IMR-90 (cell line): ENCODE results near the gene SGSH. TPM values are rescaled to one million over a fixed set of nuclear protein-coding genes. Genes with fewer than 3 reads are reported as not detected.
A peak's percentile ranks its signal among the peaks of the same experiment; 100 is the strongest.

Experiments
- ATAC-seq: fragments of 200-7000 bp; cut with Tn5 transposase; 2 replicates; pipeline ENCODE4 v1.9.1; 2020; ENCODE audit warnings: low read depth, mild to moderate bottlenecking, moderate library complexity
- BruUV-seq: library from RNA; stranded (reverse); fragments of 400-500 nt; replicated peaks from 2 replicates; lab custom pipeline; 2021; lab: Mats Ljungman, UMichigan
- CTCF ChIA-PET: fragments of 300-600 bp; formaldehyde crosslinking; extraction: SDS; loops from one replicate; lab custom pipeline; 2021; ENCODE audit warnings: antibody characterized with exemption; lab: Yijun Ruan, JAX
- POLR2A ChIA-PET: fragments of 300-600 bp; sonication (Branson Sonifier 250); formaldehyde crosslinking; loops from one replicate; lab custom pipeline; 2022; ENCODE audit warnings: antibody characterized with exemption; ENCODE audit not compliant: unreplicated experiment; lab: Charles Lee
- DNase-seq: peaks from one replicate; pipeline ENCODE4 v3.0.0; 2013
- H2AFZ ChIP-seq: replicated peaks from 2 replicates; pipeline ENCODE3; 2013; ENCODE audit warnings: low read length, mild to moderate bottlenecking; ENCODE audit not compliant: poor library complexity
- H2AK5ac ChIP-seq: 2 replicates; pipeline ENCODE4 v1.6.1; 2013; ENCODE audit warnings: low read depth, low read length, inconsistent platforms
- H2AK9ac ChIP-seq: replicated peaks from 2 replicates; pipeline ENCODE3; 2013; ENCODE audit warnings: mild to moderate bottlenecking, low read depth, low read length, moderate library complexity; ENCODE audit not compliant: poor library complexity
- H2BK120ac ChIP-seq: 2 replicates; pipeline ENCODE4 v1.6.1; 2013; ENCODE audit warnings: low read depth, low read length, inconsistent platforms
- H2BK15ac ChIP-seq: 3 replicates; pipeline ENCODE4 v1.6.1; 2013; ENCODE audit warnings: low read depth, low read length, inconsistent platforms
- H2BK20ac ChIP-seq: 2 replicates; pipeline ENCODE4 v1.6.1; 2013; ENCODE audit warnings: low read depth, mild to moderate bottlenecking, inconsistent platforms, low read length, moderate library complexity
- H2BK5ac ChIP-seq: 2 replicates; pipeline ENCODE4 v1.6.1; 2013; ENCODE audit warnings: mild to moderate bottlenecking, low read depth, low read length, inconsistent platforms; ENCODE audit not compliant: poor library complexity, severe bottlenecking
- H3K14ac ChIP-seq: replicated peaks from 2 replicates; pipeline ENCODE4 v1.6.1; 2013; ENCODE audit warnings: low read depth, low read length, inconsistent platforms
- H3K18ac ChIP-seq: 2 replicates; pipeline ENCODE4 v1.6.1; 2013; ENCODE audit warnings: low read depth, low read length, control low read depth
- H3K23ac ChIP-seq: 2 replicates; pipeline ENCODE4 v1.6.1; 2013; ENCODE audit warnings: low read depth, low read length, inconsistent platforms
- H3K27ac ChIP-seq: 2 replicates; pipeline ENCODE4 v1.5.1; 2013; ENCODE audit warnings: mild to moderate bottlenecking, control low read depth, low read length; ENCODE audit not compliant: insufficient read depth
- H3K27me3 ChIP-seq: 2 replicates; pipeline ENCODE4 v1.6.1; 2013; ENCODE audit warnings: low read length; ENCODE audit not compliant: control insufficient read depth, insufficient read depth
- H3K36me3 ChIP-seq: 2 replicates; pipeline ENCODE4 v1.6.1; 2013; ENCODE audit warnings: low read length, mixed read lengths; ENCODE audit not compliant: control insufficient read depth, insufficient read depth
- H3K4ac ChIP-seq: 2 replicates; pipeline ENCODE4 v1.6.1; 2013; ENCODE audit warnings: low read depth, low read length, inconsistent platforms
- H3K4me1 ChIP-seq: 2 replicates; pipeline ENCODE4 v1.6.1; 2013; ENCODE audit warnings: low read length, mixed read lengths; ENCODE audit not compliant: control insufficient read depth, insufficient read depth
- H3K4me2 ChIP-seq: 2 replicates; pipeline ENCODE4 v1.6.1; 2013; ENCODE audit warnings: low read depth, mild to moderate bottlenecking, control low read depth, low read length, moderate library complexity
- H3K4me3 ChIP-seq: 2 replicates; pipeline ENCODE4 v1.5.1; 2013; ENCODE audit warnings: low read depth, mild to moderate bottlenecking, control low read depth, low read length, moderate library complexity; ENCODE audit not compliant: insufficient read depth
- H3K56ac ChIP-seq: 2 replicates; pipeline ENCODE4 v1.6.1; 2013; ENCODE audit warnings: low read length, inconsistent platforms; ENCODE audit not compliant: insufficient read depth; ENCODE audit errors: extremely low read depth
- H3K79me1 ChIP-seq, 2 experiments: 2 replicates each; pipeline ENCODE4 v1.6.1; 2013; ENCODE audit warnings: low read length in 2 of 2, inconsistent platforms in 1 of 2, low read depth in 1 of 2
- H3K9ac ChIP-seq: 2 replicates; pipeline ENCODE4 v1.6.1; 2013; ENCODE audit warnings: low read depth, low read length, control low read depth
- H3K9me1 ChIP-seq: 2 replicates; pipeline ENCODE4 v1.6.1; 2013; ENCODE audit warnings: low read length, inconsistent platforms; ENCODE audit not compliant: insufficient read depth
- H3K9me3 ChIP-seq: 2 replicates; pipeline ENCODE4 v1.6.1; 2013; ENCODE audit warnings: low read length; ENCODE audit not compliant: control insufficient read depth, insufficient read depth
- H4K20me1 ChIP-seq: 2 replicates; pipeline ENCODE4 v1.6.1; 2013; ENCODE audit warnings: low read length, inconsistent platforms; ENCODE audit not compliant: insufficient read depth
- H4K5ac ChIP-seq: 2 replicates; pipeline ENCODE4 v1.6.1; 2013; ENCODE audit warnings: mild to moderate bottlenecking, low read depth, low read length, control low read depth
- H4K8ac ChIP-seq, 2 experiments: 2 replicates each; pipeline ENCODE4 v1.6.1; 2013; ENCODE audit warnings: low read depth in 2 of 2, low read length in 2 of 2, control low read depth in 1 of 2, inconsistent platforms in 1 of 2
- H4K91ac ChIP-seq: 2 replicates; pipeline ENCODE4 v1.6.1; 2013; ENCODE audit warnings: low read depth, low read length, inconsistent platforms; ENCODE audit not compliant: insufficient read depth
- BHLHE40 ChIP-seq: fragments of 150-350 bp; IDR thresholded peaks from 2 replicates; pipeline ENCODE4 v1.6.1; 2016; ENCODE audit warnings: mild to moderate bottlenecking, low read depth, low read length
- CEBPB ChIP-seq: IDR thresholded peaks from 2 replicates; pipeline ENCODE4 v1.6.1; 2012; ENCODE audit warnings: low read depth, low read length, improper control_type of control experiment
- CHD1 ChIP-seq: IDR thresholded peaks from 2 replicates; pipeline ENCODE4 v1.6.1; 2012; ENCODE audit warnings: low read depth, low read length, improper control_type of control experiment
- MAFK ChIP-seq: IDR thresholded peaks from 2 replicates; pipeline ENCODE4 v1.6.1; 2012; ENCODE audit warnings: low read depth, low read length, improper control_type of control experiment
- MAZ ChIP-seq: IDR thresholded peaks from 2 replicates; pipeline ENCODE4 v1.6.1; 2012; ENCODE audit warnings: low read depth, mild to moderate bottlenecking, low read length, improper control_type of control experiment, moderate library complexity, borderline replicate concordance
- MXI1 ChIP-seq: IDR thresholded peaks from 2 replicates; pipeline ENCODE4 v1.6.1; 2012; ENCODE audit warnings: low read depth, mild to moderate bottlenecking, low read length, moderate library complexity, borderline replicate concordance
- POLR2A ChIP-seq: IDR thresholded peaks from 2 replicates; pipeline ENCODE4 v1.6.1; 2012; ENCODE audit warnings: mild to moderate bottlenecking, low read depth, low read length
- RCOR1 ChIP-seq: IDR thresholded peaks from 2 replicates; pipeline ENCODE4 v1.6.1; 2012; ENCODE audit warnings: mild to moderate bottlenecking, low read length, improper control_type of control experiment; ENCODE audit not compliant: insufficient replicate concordance
- RFX5 ChIP-seq: IDR thresholded peaks from 2 replicates; pipeline ENCODE4 v1.8.0; 2012; ENCODE audit warnings: low read depth, mild to moderate bottlenecking, low read length, moderate library complexity
- WGBS, 2 experiments: methylation state at CpG; one replicate each; pipeline versions ENCODE4 v1.1.5 to v1.1.7; 2013; ENCODE audit warnings: missing lambda C conversion rate in 2 of 2; ENCODE audit not compliant: insufficient read length in 1 of 2; ENCODE audit errors: extremely low coverage in 2 of 2; 5-methylcytosine and 5-hydroxymethylcytosine counted together
- dilution Hi-C: fragments of 300-500 bp; cut with HindIII; formaldehyde crosslinking; loops from one replicate; pipeline ENCODE4 v1.14.3; 2018; ENCODE audit warnings: low sequenced_read_pairs; ENCODE audit not compliant: unreplicated experiment
- in situ Hi-C: fragments of 300-500 bp; cut with MboI; formaldehyde crosslinking; loops from 3 replicates; pipeline ENCODE4 v1.14.3; 2019; ENCODE audit warnings: low sequenced_read_pairs, inconsistent platforms, mixed read lengths
- intact Hi-C: fragments of 100-400 bp; cut with micrococcal nuclease; formaldehyde crosslinking; loops from 2 replicates; pipeline ENCODE4 v1.10.0; 2022
- polyA plus RNA-seq, 3 experiments: library from polyadenylated mRNA; depleted of rRNA; stranded (reverse); fragments of >200 nt; gene quantifications; 2 replicates each; pipeline ENCODE4 v1.2.3, GENCODE V29; 2012; ENCODE audit warnings: low replicate concordance in 1 of 3
- total RNA-seq: library from RNA; depleted of rRNA; stranded (reverse); fragments of >200 nt; gene quantifications from 2 replicates; pipeline ENCODE4 v1.2.3, GENCODE V29; 2012
- TF ChIP-seq, protein P1 (sequence below): fragments of 150-350 bp; IDR thresholded peaks from 2 replicates; pipeline ENCODE4 v1.6.1; 2017; ENCODE audit warnings: mild to moderate bottlenecking, antibody characterized with exemption, low read length, low read depth

The SGSH gene
- total and polyA plus RNA-seq, 2 of the 4 experiments (the other 2 are of a cell fraction), result 3.0 to 41.5 TPM

DNA sequence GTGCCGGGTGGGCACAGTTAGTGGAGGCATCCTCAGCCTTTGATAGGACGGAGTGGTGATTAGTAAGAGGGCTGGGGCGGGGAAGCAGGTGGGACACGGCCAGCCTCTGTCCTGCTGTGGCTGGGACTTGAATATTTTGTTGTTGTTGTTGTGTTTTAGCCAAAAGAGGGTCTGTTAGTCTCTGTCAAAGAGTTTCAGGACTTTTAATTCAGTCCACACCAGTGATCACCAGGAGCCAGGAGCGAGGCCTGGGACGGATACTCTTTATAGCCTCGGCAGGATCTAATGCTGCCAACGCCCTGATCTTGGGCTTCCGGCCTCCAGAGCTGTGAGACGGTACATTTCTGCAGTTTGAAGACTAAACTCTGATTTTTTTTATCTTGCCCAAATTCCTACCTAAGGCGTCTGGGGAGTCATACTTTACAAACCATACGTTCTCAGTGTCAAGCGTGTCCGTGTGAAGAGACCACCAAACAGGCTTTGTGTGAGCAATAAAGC, 37.6 kb upstream of the SGSH start:
- no peak overlapping the region; the same call in 1 of the 2 replicates for H2AK5ac ChIP-seq
- WGBS, 2 experiments, result 56% methylated on average over 3 of the region's 14 CpGs; no CpG with 5 or more reads in 1 of the 2 experiments
- H2AK9ac ChIP-seq, result peak overlapping the region; percentile 45
- in situ Hi-C loops (no loop called here), intact Hi-C loops (loop anchor here (10.0 kb wide), 1 partner anchor 173 kb away; no protein-coding TSS in a partner anchor), dilution Hi-C loops (no loop called here)
- peak overlapping the region; percentile 34; the same call in 1 of the 2 replicates for H4K91ac ChIP-seq
- no peak overlapping the region for H3K18ac ChIP-seq
- CTCF ChIA-PET, result no interaction called here
- no peak for TF ChIP-seq CEBPB
- TF ChIP-seq BHLHE40, result no peak
- no peak for TF ChIP-seq MAFK
- TF ChIP-seq RCOR1, result no peak
- TF ChIP-seq MXI1, result no peak
- TF ChIP-seq MAZ, result no peak
- TF ChIP-seq POLR2A, result no peak
- no peak for TF ChIP-seq CHD1
- TF ChIP-seq, protein P1, sequence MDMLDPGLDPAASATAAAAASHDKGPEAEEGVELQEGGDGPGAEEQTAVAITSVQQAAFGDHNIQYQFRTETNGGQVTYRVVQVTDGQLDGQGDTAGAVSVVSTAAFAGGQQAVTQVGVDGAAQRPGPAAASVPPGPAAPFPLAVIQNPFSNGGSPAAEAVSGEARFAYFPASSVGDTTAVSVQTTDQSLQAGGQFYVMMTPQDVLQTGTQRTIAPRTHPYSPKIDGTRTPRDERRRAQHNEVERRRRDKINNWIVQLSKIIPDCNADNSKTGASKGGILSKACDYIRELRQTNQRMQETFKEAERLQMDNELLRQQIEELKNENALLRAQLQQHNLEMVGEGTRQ, result no peak
- no peak for TF ChIP-seq RFX5
- peaks cover 16% of the 10 kb centered on the region for H3K4me1 ChIP-seq
- no peak overlapping the region for H4K5ac ChIP-seq
- no peak overlapping the region for H3K9ac ChIP-seq
- no peak overlapping the region for H3K4ac ChIP-seq
- no peak overlapping the region for H2BK5ac ChIP-seq
- H3K14ac ChIP-seq, result no peak overlapping the region
- H2AFZ ChIP-seq, result no peak overlapping the region
- no peak overlapping the region for H3K4me3 ChIP-seq
- H3K56ac ChIP-seq, result no peak overlapping the region
- H3K79me1 ChIP-seq, result peaks cover 6 to 18% of the 10 kb centered on the region in 2 experiments; a peak in 2 of 4 replicates
- BruUV-seq, result no TSS peak
- ATAC-seq (no peak), DNase-seq (no peak)
- H3K27ac ChIP-seq, result no peak overlapping the region
- H3K9me1 ChIP-seq, result peaks cover 6% of the 10 kb centered on the region; the same call in 1 of the 2 replicates
- H2BK15ac ChIP-seq, result no peak overlapping the region
- H3K23ac ChIP-seq, result no peak overlapping the region
- H3K36me3 ChIP-seq, result peaks cover 5% of the 10 kb centered on the region; the same call in 1 of the 2 replicates
- H3K4me2 ChIP-seq, result no peak overlapping the region
- H3K27me3 ChIP-seq, result no peaks in the 10 kb centered on the region
- no peaks in the 10 kb centered on the region for H3K9me3 ChIP-seq
- H4K8ac ChIP-seq, result no peak overlapping the region
- H2BK20ac ChIP-seq, result no peak overlapping the region
- no peaks in the 10 kb centered on the region for H4K20me1 ChIP-seq
- POLR2A ChIA-PET, result interaction anchor here (0.6 kb wide), 1 partner anchor 112 kb away, joined by 9 read pairs; no protein-coding TSS in a partner anchor
- H2BK120ac ChIP-seq, result no peak overlapping the region
